ENCODE measurements around the gene C17orf58. TPM values are rescaled to one million over a fixed set of nuclear protein-coding genes. Genes with fewer than 3 reads are reported as not detected.
A peak's percentile ranks its signal among the peaks of the same experiment; 100 is the strongest.
"Not testable (repeated sequence)": the region's sequence is repeated elsewhere in the genome, so short reads cannot be mapped to it uniquely, and the experiment has no call there.

C17orf58 gene
- polyA plus RNA-seq, 3 donors, result 2.9 to 6.7 (median 4.0) TPM

GRCh38 chr17:68021963-68022362 is 25.7 kb upstream of the C17orf58 start:
- Mint-ChIP-seq H3K4me3 (no peak overlapping the region), H3K27me3 (ENCODE audit: low read depth in 3 of 3) (peaks cover 2 to 6% (median 4%) of the 10 kb centered on the region in 3 donors), H3K4me1 (peaks cover 10% of the 10 kb centered on the region), H3K9me3 (peaks cover 0 to 4% (median 2%) of the 10 kb centered on the region in 7 donors), H3K27ac (no peak overlapping the region), H3K36me3 (no peaks in the 10 kb centered on the region)
- Histone ChIP-seq H3K79me2 (ENCODE audit: insufficient read depth, low read length) (no peaks in the 10 kb centered on the region), H3K4me1 (ENCODE audit: control insufficient read depth in 1 of 2, insufficient read depth in 2 of 2, low read length in 2 of 2) (peaks cover 7% of the 10 kb centered on the region in 2 donors), H3K27ac (ENCODE audit: low read depth in 1 of 2, low read length in 2 of 2) (no peak overlapping the region), H2AFZ (ENCODE audit: insufficient read depth, low read depth, low read length, poor library complexity, severe bottlenecking) (no peak overlapping the region), H3K36me3 (replicated peaks in 1 of 2; ENCODE audit: control insufficient read depth in 1 of 2, insufficient read depth in 2 of 2, low read length in 2 of 2) (no peaks in the 10 kb centered on the region), H3K27me3 (ENCODE audit: control insufficient read depth in 2 of 2, insufficient read depth in 2 of 2, low read length in 2 of 2) (no peaks in the 10 kb centered on the region), H3K9me3 (replicated peaks in 1 of 2; ENCODE audit: control insufficient read depth in 1 of 2, insufficient read depth in 1 of 2, low read length in 2 of 2) (no peaks in the 10 kb centered on the region), H3K4me3 (replicated peaks in 1 of 3; ENCODE audit: low read depth in 2 of 3, low read length in 3 of 3) (no peak overlapping the region), H3K9ac (ENCODE audit: insufficient read depth, low read length, poor library complexity, severe bottlenecking) (no peak overlapping the region), H3K4me2 (replicated peaks; ENCODE audit: extremely low read depth, low read length, poor library complexity, severe bottlenecking) (no peak overlapping the region), H4K20me1 (ENCODE audit: insufficient read depth, low read length) (no peaks in the 10 kb centered on the region)
- no peak for DNase-seq
- no peak for TF ChIP-seq CTCF (IDR thresholded peaks at IDR 0.05)
- WGBS (ENCODE audit: insufficient coverage), result 100% methylated on average over 5 of the region's 8 CpGs
- intact Hi-C loops (cut with micrococcal nuclease), result no loop called here

GRCh38 chr17:68020791-68021190 is 24.5 kb upstream of the C17orf58 start:
- Histone ChIP-seq H3K4me2 (replicated peaks; ENCODE audit: extremely low read depth, low read length, poor library complexity, severe bottlenecking) (peak overlapping the region; percentile 85), H3K9ac (ENCODE audit: insufficient read depth, low read length, poor library complexity, severe bottlenecking) (peak overlapping the region; percentile 70), H3K4me3 (replicated peaks in 1 of 3; ENCODE audit: low read depth in 2 of 3, low read length in 3 of 3) (peak overlapping the region; percentile 65 to 82 (median 77)), H2AFZ (ENCODE audit: insufficient read depth, low read depth, low read length, poor library complexity, severe bottlenecking) (peak overlapping the region; percentile 95)
- H3K4me3 Mint-ChIP-seq, result peak overlapping the region; percentile 93 to 95
- WGBS (ENCODE audit: insufficient coverage), result 91% methylated on average over 11 of the region's 13 CpGs
- H3K36me3 ChIP-seq (replicated peaks in 1 of 2; ENCODE audit: control insufficient read depth in 1 of 2, insufficient read depth in 2 of 2, low read length in 2 of 2); intact Hi-C loops (cut with micrococcal nuclease); H3K4me1 ChIP-seq (ENCODE audit: control insufficient read depth in 1 of 2, insufficient read depth in 2 of 2, low read length in 2 of 2); H4K20me1 ChIP-seq (ENCODE audit: insufficient read depth, low read length); H3K9me3 Mint-ChIP-seq; H3K9me3 ChIP-seq (replicated peaks in 1 of 2; ENCODE audit: control insufficient read depth in 1 of 2, insufficient read depth in 1 of 2, low read length in 2 of 2); H3K36me3 Mint-ChIP-seq; H3K79me2 ChIP-seq (ENCODE audit: insufficient read depth, low read length); H3K4me1 Mint-ChIP-seq; H3K27me3 ChIP-seq (ENCODE audit: control insufficient read depth in 2 of 2, insufficient read depth in 2 of 2, low read length in 2 of 2); H3K27me3 Mint-ChIP-seq (ENCODE audit: low read depth in 3 of 3); DNase-seq; H3K27ac ChIP-seq (ENCODE audit: low read depth in 1 of 2, low read length in 2 of 2): not testable (repeated sequence)
- peak overlapping the region in 3 of 7 donors; percentile 67 to 91 (median 90) for H3K27ac Mint-ChIP-seq

Measured in CD14-positive monocyte (primary cell).